HEK293 (cell line): ENCODE results near the gene WNT8B.

Experiments
- CTCF ChIA-PET: fragments of 350-600 bp; formaldehyde crosslinking; extraction: SDS; loops from one replicate; lab custom pipeline; 2021; ENCODE audit warnings: antibody characterized with exemption; lab: Yijun Ruan, JAX
- POLR2A ChIA-PET: fragments of 300-600 bp; formaldehyde crosslinking; extraction: SDS; loops from one replicate; lab custom pipeline; 2020; ENCODE audit warnings: antibody characterized with exemption, inconsistent platforms; lab: Yijun Ruan, JAX
- H3K27ac ChIP-seq: fragments of 200-500 bp; sonication (Bioruptor generic); 2 replicates; pipeline ENCODE4 v1.5.1; 2014; ENCODE audit warnings: low read depth, low read length, control low read depth, inconsistent platforms; ENCODE audit errors: extremely low read depth
- H3K36me3 ChIP-seq, 2 experiments: fragments of 200-500 bp in 1 of 2; sonication (Bioruptor generic) in 1 of 2; 1 replicate in 1 of 2; 2 replicates in 1 of 2; pipeline ENCODE4 v1.5.1; 2014 to 2017; ENCODE audit warnings: inconsistent platforms in 2 of 2, low read length in 2 of 2; ENCODE audit not compliant: control insufficient read depth in 2 of 2, insufficient read depth in 1 of 2
- H3K4me1 ChIP-seq: fragments of 200-500 bp; sonication (Bioruptor generic); 2 replicates; pipeline ENCODE4 v1.5.1; 2014; ENCODE audit warnings: mild to moderate bottlenecking, low read length, inconsistent platforms; ENCODE audit not compliant: control insufficient read depth, insufficient read depth
- H3K4me3 ChIP-seq: 2 replicates; pipeline ENCODE4 v1.5.1; 2011; ENCODE audit warnings: low read depth, mild to moderate bottlenecking, control low read depth, low read length, moderate library complexity
- H3K9me3 ChIP-seq: fragments of 200-500 bp; sonication (Bioruptor generic); 2 replicates; pipeline ENCODE4 v1.5.1; 2014; ENCODE audit warnings: low read depth, low read length, inconsistent platforms; ENCODE audit not compliant: control insufficient read depth, insufficient read depth
- PRDM4 ChIP-seq: fragments of 450-650 bp; formaldehyde crosslinking; IDR thresholded peaks from 2 replicates; pipeline ENCODE4 v1.5.1; 2017; ENCODE audit warnings: missing biosample characterization, missing genetic modification characterization
- RBAK ChIP-seq: fragments of 450-650 bp; formaldehyde crosslinking; IDR thresholded peaks from 2 replicates; pipeline ENCODE4 v1.5.1; 2016; ENCODE audit warnings: missing biosample characterization, missing genetic modification characterization
- WT1 ChIP-seq: fragments of 450-650 bp; formaldehyde crosslinking; IDR thresholded peaks from 2 replicates; pipeline ENCODE4 v1.5.1; 2016; ENCODE audit warnings: missing biosample characterization, missing genetic modification characterization
- ZBTB17 ChIP-seq: fragments of 450-650 bp; formaldehyde crosslinking; IDR thresholded peaks from 2 replicates; pipeline ENCODE4 v1.5.1; 2016; ENCODE audit warnings: missing biosample characterization, missing genetic modification characterization
- ZNF10 ChIP-seq: fragments of 450-650 bp; formaldehyde crosslinking; IDR thresholded peaks from 2 replicates; pipeline ENCODE4 v1.5.1; 2017; ENCODE audit warnings: missing biosample characterization, missing genetic modification characterization
- ZNF211 ChIP-seq: fragments of 450-650 bp; formaldehyde crosslinking; IDR thresholded peaks from 2 replicates; pipeline ENCODE4 v1.5.1; 2016; ENCODE audit warnings: low read depth, missing biosample characterization, missing genetic modification characterization
- ZNF510 ChIP-seq: fragments of 450-650 bp; formaldehyde crosslinking; IDR thresholded peaks from 2 replicates; pipeline ENCODE4 v1.5.1; 2018; ENCODE audit warnings: mild to moderate bottlenecking, missing genetic modification characterization, missing biosample characterization; ENCODE audit not compliant: insufficient replicate concordance
- ZNF513 ChIP-seq: fragments of 450-650 bp; IDR thresholded peaks from 2 replicates; pipeline ENCODE4 v1.5.1; 2018; ENCODE audit warnings: missing biosample characterization, missing genetic modification characterization
- ZNF514 ChIP-seq: fragments of 450-650 bp; formaldehyde crosslinking; IDR thresholded peaks from 2 replicates; pipeline ENCODE4 v1.5.1; 2016; ENCODE audit warnings: missing biosample characterization, missing genetic modification characterization
- ZNF529 ChIP-seq: fragments of 450-650 bp; formaldehyde crosslinking; IDR thresholded peaks from 2 replicates; pipeline ENCODE4 v1.5.1; 2017; ENCODE audit warnings: missing genetic modification characterization, missing biosample characterization; ENCODE audit not compliant: insufficient replicate concordance
- ZNF561 ChIP-seq: fragments of 450-650 bp; IDR thresholded peaks from 2 replicates; pipeline ENCODE4 v1.5.1; 2018; ENCODE audit warnings: missing biosample characterization, missing genetic modification characterization, borderline replicate concordance
- ZNF610 ChIP-seq: fragments of 450-650 bp; formaldehyde crosslinking; IDR thresholded peaks from 2 replicates; pipeline ENCODE4 v1.5.1; 2016; ENCODE audit warnings: missing biosample characterization, missing genetic modification characterization, borderline replicate concordance
- ZNF624 ChIP-seq: fragments of 450-650 bp; formaldehyde crosslinking; IDR thresholded peaks from 2 replicates; pipeline ENCODE4 v1.5.1; 2017; ENCODE audit warnings: missing biosample characterization, missing genetic modification characterization
- ZNF660 ChIP-seq: fragments of 450-650 bp; IDR thresholded peaks from 2 replicates; pipeline ENCODE4 v1.5.1; 2018; ENCODE audit warnings: missing biosample characterization, mild to moderate bottlenecking, missing genetic modification characterization
- ZNF76 ChIP-seq: fragments of 450-650 bp; formaldehyde crosslinking; IDR thresholded peaks from 2 replicates; pipeline ENCODE4; 2016; ENCODE audit warnings: low read depth, missing biosample characterization, missing genetic modification characterization, borderline replicate concordance
- ZNF776 ChIP-seq: fragments of 450-650 bp; formaldehyde crosslinking; IDR thresholded peaks from 2 replicates; pipeline ENCODE4 v1.5.0; 2017; ENCODE audit warnings: missing biosample characterization, missing genetic modification characterization, borderline replicate concordance
- TF ChIP-seq, protein P1 (sequence below): fragments of 450-650 bp; formaldehyde crosslinking; IDR thresholded peaks from 2 replicates; pipeline ENCODE4 v1.5.1; 2016; ENCODE audit warnings: missing biosample characterization, missing genetic modification characterization
- TF ChIP-seq, protein P2 (sequence below): fragments of 450-650 bp; formaldehyde crosslinking; IDR thresholded peaks from 2 replicates; pipeline ENCODE4 v1.5.1; 2016; ENCODE audit warnings: missing biosample characterization, missing genetic modification characterization, borderline replicate concordance

WNT8B gene

GRCh38 chr10:100436255-100436654, 26.6 kb upstream of the WNT8B start:
- Histone ChIP-seq H3K9me3 (no peaks in the 10 kb centered on the region), H3K27ac (no peak overlapping the region), H3K36me3 (no peaks in the 10 kb centered on the region), H3K4me1 (no peaks in the 10 kb centered on the region), H3K4me3 (no peak overlapping the region)
- CTCF ChIA-PET = interaction anchor here (1.0 to 1.2 kb wide), 3 partner anchors 40 to 82 kb away, joined by 3 to 4 read pairs (median 3); no protein-coding TSS in a partner anchor
- TF ChIP-seq PRDM4 (tag by site-specific recombination) = no peak
- TF ChIP-seq ZNF510 (tag by site-specific recombination) = no peak
- no peak for TF ChIP-seq ZNF529 (tag by site-specific recombination)
- no peak for TF ChIP-seq WT1 (tag by site-specific recombination)
- TF ChIP-seq ZNF660 (tag by site-specific recombination) = no peak
- TF ChIP-seq ZNF10 = no peak
- TF ChIP-seq ZNF513 = no peak
- POLR2A ChIA-PET = no interaction called here

DNA sequence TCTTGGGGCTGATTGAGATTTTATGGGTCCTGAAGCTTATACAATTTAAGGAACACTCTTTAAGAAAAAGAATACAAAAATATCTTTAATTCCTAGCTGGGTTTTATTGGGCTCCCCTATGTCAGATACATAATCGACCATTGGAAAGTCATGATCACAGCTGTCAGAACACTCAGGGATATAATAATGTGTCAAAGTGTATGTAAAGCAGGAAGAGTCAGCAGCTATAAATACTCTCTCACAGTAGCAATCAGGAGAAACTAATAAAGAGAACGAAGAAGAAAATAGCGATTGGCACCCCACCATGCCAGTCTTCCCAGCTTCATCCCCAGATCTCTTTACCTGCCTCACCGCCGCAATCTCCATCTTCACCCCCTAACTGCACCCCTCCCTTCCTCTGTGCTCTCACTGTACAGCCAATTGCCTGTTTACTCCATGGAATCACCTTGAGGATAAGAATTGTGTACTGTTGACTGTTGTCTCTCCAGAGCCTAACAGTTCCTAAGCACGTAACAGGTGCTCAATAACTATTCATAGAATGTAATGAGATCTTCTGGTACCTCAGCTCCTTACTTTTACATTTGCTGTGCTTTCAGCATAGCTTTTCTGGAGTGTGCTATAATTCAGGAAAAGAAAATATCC, 24.0 kb upstream of the WNT8B start:
- no peak for TF ChIP-seq RBAK (tag by site-specific recombination)
- TF ChIP-seq, protein P1, sequence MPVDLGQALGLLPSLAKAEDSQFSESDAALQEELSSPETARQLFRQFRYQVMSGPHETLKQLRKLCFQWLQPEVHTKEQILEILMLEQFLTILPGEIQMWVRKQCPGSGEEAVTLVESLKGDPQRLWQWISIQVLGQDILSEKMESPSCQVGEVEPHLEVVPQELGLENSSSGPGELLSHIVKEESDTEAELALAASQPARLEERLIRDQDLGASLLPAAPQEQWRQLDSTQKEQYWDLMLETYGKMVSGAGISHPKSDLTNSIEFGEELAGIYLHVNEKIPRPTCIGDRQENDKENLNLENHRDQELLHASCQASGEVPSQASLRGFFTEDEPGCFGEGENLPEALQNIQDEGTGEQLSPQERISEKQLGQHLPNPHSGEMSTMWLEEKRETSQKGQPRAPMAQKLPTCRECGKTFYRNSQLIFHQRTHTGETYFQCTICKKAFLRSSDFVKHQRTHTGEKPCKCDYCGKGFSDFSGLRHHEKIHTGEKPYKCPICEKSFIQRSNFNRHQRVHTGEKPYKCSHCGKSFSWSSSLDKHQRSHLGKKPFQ (tag by site-specific recombination) = no peak
- no peak for TF ChIP-seq ZNF624 (tag by site-specific recombination)
- no peak for TF ChIP-seq ZNF561 (tag by site-specific recombination)
- TF ChIP-seq ZNF776 = no peak
- TF ChIP-seq, protein P2, sequence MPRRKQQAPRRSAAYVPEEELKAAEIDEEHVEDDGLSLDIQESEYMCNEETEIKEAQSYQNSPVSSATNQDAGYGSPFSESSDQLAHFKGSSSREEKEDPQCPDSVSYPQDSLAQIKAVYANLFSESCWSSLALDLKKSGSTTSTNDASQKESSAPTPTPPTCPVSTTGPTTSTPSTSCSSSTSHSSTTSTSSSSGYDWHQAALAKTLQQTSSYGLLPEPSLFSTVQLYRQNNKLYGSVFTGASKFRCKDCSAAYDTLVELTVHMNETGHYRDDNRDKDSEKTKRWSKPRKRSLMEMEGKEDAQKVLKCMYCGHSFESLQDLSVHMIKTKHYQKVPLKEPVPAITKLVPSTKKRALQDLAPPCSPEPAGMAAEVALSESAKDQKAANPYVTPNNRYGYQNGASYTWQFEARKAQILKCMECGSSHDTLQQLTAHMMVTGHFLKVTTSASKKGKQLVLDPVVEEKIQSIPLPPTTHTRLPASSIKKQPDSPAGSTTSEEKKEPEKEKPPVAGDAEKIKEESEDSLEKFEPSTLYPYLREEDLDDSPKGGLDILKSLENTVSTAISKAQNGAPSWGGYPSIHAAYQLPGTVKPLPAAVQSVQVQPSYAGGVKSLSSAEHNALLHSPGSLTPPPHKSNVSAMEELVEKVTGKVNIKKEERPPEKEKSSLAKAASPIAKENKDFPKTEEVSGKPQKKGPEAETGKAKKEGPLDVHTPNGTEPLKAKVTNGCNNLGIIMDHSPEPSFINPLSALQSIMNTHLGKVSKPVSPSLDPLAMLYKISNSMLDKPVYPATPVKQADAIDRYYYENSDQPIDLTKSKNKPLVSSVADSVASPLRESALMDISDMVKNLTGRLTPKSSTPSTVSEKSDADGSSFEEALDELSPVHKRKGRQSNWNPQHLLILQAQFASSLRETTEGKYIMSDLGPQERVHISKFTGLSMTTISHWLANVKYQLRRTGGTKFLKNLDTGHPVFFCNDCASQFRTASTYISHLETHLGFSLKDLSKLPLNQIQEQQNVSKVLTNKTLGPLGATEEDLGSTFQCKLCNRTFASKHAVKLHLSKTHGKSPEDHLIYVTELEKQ (tag by site-specific recombination) = no peak
- TF ChIP-seq ZNF76 (tag by site-specific recombination) = no peak
- no peak for TF ChIP-seq ZBTB17
- TF ChIP-seq ZNF610 (tag by site-specific recombination) = no peak
- TF ChIP-seq ZNF514 (tag by site-specific recombination) = no peak
- no peak for TF ChIP-seq ZNF211
- ChIA-PET POLR2A (no interaction called here), CTCF (interaction anchor here (0.6 to 3.0 kb wide), 10 partner anchors 12 to 439 kb away, joined by 3 to 30 read pairs (median 6); partner anchors contain the start of gene SEC31B)
- H3K4me1 ChIP-seq = no peaks in the 10 kb centered on the region
- H3K9me3 ChIP-seq = no peaks in the 10 kb centered on the region
- no peaks in the 10 kb centered on the region for H3K36me3 ChIP-seq
- H3K27ac ChIP-seq = no peak overlapping the region
- H3K4me3 ChIP-seq = no peak overlapping the region
